Muscle of arm (tissue), 12 donors: Measurements from ENCODE around the gene FYB2. TPM values are rescaled to one million over a fixed set of nuclear protein-coding genes. Genes with fewer than 3 reads are reported as not detected.

ENCODE experiments used
- DNase-seq: peaks from one replicate; pipeline ENCODE4 v3.0.0-alpha.2; 2013
- polyA plus RNA-seq, 12 donors: library from polyadenylated mRNA; unstranded; fragments of 120-200 nt; gene quantifications; one replicate each; pipeline ENCODE4 v1.2.1, GENCODE V29; 2013; ENCODE audit not compliant: insufficient read length in 12 of 12

FYB2 gene
- polyA plus RNA-seq, 12 donors = 0.09 to 0.67 (median 0.27) TPM; not detected in 4

DNA sequence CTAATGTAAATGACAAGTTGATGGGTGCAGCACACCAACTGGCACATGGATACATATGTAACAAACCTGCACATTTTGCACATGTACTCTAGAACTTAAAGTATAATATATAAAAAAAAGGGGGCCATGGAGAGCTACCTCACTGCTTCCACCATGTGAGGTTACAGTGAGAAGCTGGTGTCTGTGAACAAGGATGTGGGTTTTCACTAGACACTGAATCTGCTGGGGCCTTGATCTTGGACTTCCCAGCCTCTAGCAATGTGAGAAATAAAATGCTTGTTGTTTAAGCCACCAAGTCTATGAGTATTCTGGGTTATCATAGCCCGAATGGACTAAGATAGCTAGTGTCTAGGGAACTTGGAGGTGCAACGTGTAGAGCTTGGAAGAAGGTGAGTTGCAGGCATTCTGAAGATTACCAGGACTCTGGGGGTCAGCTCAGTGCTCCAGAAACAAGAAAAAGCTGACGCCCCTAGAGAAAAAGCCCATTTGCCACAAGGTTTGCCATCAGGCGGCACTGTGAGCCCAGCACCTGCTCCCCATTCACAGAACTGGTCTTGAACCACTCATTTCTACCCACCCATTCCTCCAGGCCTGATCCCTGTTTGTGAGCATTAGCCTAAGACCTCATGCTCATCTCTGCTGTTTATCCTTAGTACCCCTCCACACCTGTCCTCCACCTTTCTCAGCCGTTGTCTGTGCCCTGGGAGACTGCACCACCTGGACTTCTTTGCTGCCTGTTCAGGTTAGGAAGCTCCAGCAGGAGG, 15.1 kb upstream of the FYB2 start:
- no peak for DNase-seq

DNA sequence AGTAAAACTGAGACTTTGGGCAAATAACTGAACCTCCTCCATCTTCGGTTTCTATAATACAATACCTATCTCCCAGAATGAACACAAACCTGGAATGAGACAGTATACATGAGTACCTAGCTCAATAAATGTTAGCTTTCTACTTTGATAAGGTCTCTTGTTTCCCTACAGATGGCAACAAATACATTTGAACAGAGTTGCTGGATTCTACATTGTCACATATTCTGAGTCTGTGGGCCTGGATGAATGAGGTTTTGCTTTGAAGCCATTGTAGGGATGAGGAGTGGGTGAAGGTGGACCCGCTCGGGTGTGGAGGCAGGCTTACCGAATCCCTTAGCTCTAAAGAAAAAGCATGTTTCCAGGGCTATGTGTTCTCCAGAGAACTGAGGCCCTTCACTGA, 13.9 kb upstream of the FYB2 start:
- DNase-seq = no peak

DNA sequence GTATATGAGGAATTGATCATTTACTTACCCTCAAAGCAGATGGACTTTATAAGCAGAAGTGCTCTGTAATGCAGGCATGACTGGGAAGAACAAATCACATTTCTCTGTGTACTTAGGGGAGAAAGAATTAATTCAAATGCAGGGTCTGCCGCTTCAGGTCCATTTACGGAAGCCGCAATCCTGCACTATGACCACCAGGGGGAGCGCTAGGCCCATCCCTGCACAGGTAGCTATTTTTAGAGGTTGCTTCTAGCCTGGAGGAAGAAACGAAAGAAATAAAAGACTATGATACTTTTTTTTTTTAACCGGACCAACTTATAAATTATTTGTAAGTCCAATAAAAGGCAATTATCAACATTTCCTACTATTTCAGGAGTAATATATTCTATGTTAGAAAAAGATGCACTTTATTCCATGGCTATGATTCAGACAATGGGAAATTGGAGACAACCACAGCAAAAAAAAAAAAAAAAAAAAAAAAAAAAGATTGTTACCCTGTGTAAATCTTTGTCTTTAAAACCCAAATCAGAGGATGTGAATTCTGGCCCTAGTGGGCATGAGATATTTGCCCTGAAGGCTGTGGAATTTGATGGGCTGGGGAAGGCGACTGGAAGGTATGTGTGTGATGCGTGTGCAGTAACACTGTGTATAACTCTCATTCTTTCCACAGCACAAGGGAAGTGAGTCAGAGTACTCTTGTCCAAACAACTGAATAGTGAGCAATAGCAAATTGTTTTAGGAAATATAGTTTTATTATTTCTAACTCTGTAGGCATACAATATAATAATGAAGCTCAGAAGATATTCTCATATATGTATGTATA, 12.9 kb upstream of the FYB2 start:
- DNase-seq = peak; percentile 81

DNA sequence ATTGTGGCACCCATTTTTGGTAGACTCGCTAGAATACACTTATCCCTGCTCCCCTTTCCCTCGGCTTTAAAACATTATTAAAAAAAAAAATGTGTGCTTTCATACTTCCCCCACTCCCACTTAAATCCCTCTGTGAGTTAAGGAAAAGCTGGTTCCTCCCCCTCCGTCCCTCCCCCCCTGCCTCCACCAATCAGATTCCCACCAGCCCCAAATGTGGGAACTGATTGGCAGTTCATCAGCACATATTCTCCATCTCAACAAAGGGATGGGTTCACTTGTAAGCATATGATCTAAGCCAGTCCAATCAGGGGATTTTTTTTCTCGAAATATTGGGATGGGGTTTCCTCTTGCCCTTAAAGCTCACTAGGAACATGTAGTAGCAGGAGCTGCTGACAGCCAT, 10.8 kb upstream of the FYB2 start:
- no peak for DNase-seq

DNA sequence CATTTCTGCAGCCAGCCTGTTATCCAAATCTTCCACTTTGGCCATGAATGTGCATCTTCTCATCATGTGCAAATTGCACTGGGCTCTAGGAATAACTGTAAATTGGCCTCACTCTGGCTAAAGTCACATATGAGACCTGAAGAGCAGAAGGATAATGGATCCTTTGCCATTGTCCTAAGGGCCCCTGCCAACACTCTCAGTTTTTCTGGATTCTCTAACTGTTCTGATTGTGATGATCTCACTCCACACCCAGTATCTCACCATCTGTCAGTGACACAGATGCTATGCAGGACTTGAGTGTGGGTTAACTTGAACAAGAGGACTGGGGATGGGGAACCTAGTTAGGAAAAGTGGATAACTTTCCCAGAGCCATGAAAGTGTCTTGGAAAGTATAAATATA, 8.5 kb upstream of the FYB2 start:
- DNase-seq = no peak

DNA sequence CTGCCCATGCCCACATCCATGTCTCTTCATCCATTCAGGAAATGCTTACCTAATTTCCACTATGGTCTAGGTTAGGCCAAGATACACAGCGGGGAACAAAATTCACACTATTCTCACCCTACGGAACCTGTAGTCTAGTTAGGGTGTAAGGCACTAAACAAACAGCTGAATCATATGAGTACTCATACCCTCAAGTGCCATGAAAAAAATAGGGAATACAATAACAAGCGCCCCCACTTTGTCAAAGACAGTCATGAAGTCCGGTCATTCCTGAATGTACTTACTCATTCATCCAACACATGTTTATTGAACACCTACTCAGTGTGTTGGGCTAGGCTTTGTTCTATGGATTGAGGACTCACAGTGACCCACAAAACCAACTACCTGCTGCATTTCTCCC, 6.2 kb upstream of the FYB2 start:
- no peak for DNase-seq

DNA sequence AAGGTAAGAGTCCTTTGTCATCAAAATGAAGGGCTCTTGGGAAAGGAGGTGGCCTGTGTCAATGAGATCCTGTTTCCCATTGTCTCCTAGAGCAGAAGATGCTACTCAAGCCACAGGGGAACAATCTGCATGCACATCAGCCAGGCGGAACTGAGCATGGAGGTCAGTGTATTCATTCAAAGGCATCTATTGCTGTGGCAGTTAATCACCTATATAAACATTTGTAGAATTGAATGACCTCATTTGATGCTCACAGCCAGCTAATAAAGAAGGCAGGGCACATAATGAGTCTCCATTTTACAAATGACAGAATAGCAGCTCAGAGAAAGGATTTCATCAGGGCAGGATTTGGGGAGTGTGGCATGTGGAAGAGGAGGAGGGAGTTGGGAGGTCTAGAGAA, 5.7 kb upstream of the FYB2 start:
- no peak for DNase-seq

DNA sequence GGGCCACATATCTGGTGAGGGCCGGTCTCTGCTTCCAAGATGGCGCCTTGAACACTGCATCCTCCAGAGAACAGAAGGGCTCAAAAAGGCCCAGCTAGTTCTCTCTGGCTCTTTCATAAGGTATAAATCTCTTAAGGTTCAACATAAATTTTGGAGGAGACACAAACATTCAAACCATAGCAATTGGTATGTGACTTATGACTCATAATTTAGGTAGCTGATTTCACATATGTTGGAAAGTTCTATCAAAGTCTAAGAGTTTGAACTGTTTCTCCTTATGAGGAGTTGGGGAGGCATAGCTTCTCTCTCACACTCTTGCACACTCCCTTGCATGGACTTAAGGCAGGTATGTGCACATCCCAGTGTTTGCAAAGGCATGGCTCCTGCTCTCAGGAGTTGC, 5.1 kb upstream of the FYB2 start:
- DNase-seq = no peak

DNA sequence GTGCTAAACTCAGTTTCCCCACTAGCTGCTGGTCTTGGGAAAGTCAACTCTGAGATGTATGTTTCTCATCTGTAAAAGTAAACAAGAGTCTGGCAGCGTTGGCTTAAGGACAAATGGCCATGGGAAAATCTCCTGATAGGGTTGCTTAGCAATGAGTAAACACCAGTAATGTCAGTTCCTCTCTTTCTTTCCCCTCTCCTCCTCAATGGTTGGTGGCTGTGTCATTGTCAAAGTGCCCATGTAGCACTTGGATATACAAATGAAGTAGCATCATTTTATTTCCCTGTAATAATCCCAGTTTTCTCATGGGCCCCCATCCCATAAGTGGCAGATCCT, 2.2 kb upstream of the FYB2 start:
- DNase-seq = no peak

DNA sequence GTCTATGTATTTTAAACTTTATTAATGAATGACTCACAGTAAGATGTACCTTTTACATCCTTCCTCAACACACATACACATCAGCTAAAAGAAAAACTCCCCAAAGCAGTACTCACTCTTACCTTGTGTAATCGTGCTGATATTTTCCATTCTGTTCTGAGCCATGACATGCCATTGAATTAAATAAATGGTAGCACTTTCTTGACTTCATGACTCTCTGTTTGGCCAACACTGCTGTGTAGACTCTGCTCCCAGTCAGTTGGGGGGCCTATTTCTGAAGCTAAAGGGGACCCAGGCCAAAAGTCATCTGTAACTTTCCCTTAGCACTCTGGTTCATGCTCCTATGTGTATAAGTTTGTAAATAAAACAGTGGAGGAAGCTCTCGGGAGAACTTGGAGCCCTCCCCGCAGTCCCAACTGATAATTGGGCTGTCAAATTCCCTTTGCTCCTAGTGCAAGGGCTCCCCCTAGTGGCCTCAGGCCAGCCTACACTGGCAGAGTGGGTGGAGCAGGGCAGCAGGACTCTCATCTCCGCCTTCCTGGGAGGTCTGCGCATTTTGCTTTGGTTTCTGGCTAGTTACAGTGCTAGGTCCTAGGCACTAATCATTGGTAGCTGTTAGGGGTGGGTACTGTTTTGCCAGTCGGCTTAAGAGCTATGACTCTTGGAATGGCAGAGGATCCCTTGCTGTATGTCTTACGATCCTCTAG, 1.7 kb upstream of the FYB2 start:
- peak; percentile 46 for DNase-seq

DNA sequence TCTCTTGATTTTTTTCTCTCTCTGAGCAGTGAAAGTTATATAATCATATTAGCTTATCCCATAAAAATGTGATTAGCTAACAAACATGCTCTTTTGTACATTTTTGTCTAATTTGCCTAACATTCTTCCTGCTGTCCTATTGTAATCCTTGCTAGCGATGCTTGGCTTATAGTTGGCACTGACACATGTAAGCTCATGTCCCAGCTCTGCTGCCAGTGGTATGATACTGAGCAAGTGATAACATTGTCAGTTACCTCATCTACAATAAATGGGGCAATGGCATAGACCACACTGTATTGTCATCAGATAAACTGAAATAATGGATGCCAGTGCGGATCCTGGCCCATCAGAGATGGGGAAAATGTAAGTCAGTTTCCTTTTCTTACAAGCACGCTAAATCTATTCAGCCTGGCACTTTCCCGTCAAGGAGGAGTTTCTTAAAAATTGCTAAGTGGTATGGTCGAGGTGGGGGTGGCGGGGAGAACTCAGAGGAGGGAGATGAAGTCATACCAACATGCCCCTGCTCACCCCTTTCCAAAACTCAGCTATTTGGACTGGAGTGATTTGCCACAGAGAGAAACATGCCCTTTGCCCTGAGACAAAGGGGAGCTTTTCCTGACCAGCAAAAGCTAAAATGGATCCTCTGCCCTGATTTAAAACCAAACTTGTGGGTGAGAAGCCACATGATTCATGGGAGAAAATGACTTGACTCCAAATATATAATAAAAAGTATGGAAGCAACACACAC, 1.3 kb downstream of the FYB2 start:
- DNase-seq = no peak

DNA sequence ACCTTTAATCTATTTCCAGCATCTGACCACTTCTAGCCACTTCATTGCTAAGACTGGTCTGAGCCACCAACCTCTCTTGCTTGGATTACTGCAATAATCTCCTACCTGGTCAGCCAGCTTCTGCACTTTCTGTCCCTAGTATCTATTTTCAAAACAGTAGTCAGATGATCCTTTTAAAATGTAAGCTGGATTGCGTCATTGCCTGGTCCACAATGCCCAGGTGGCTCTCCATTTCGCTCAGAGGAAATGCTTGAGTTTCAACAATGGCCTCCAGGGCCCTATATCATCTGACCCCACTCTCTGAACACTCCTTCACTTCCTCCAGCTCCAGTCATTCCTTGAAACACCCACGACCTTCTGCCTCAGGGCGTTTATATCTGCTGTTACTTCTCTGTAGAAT, 2.3 kb downstream of the FYB2 start:
- no peak for DNase-seq

DNA sequence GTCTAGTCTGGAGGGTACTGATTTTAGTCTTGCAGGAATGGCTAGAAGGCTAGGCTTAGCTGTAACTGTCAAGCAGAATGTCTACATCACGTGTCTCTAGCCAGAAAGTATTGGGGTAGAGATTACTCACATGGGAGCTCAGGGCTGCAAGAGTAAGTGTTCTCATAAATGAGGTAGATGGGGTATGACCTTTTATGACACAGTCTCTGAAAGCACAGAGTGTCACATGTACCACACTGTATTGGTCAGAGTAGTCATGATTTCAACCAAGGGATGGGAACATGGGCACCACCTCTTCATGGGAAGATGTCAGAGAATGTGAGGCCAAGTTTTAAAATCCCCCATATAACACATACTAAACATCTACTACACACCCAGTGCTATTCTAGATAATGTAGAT, 2.9 kb downstream of the FYB2 start:
- DNase-seq = no peak

DNA sequence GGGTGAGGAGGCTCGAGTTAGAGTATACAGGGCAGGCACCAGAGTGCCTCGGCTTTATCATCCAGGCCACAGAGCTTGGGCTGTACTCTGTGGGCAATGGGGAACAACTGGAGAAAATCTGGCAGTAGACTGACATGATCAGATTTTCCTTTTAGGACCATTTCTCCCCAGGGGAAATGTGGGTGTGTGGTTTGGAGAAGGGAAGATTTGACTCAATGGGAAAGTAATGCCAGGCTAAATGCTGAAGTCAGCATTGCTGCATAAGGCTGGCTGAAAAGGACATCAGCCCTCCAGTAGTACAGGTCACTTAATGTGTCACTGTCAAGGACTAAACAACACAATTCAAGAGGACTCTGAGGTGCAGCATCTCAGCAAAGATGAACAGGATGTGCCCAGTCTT, 5.0 kb downstream of the FYB2 start:
- no peak for DNase-seq

DNA sequence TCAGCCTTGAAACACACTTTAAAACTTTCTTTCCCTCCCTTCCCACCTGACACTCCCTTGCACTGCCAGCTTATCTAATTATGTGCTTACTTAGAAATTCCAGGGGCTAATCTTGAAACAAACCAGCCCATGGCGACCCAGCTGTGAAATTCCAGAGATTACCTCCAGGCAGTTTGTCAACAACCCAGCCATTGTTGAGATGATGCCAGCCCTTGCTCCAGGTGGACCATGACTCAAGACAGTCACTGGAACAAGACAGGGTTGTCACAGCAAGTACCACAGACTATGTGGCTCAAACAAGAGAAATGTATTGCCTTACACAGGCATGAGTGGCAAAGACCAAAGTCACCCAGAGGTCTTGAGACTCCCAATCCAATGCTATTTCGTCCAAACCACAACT, 7.9 kb downstream of the FYB2 start:
- no peak for DNase-seq

DNA sequence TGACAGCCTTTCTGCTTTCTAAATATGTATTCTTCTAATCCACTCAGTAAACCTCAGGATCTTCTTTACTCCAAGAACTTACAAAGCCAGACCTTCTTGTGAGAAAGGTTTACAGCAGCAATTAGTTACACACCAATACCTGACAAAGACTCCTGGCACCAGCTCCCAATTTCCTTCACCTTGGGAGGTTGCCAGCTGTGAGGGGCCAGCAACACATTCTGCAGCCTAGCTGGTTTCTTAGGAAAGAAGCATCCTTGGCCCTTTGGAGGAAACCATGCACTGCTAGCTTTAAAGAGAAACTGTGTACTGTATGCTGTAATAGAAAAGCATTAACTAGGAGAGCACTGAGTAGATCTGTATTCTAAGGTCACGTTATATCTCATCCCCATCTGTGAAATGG, 10.8 kb downstream of the FYB2 start:
- DNase-seq = no peak

DNA sequence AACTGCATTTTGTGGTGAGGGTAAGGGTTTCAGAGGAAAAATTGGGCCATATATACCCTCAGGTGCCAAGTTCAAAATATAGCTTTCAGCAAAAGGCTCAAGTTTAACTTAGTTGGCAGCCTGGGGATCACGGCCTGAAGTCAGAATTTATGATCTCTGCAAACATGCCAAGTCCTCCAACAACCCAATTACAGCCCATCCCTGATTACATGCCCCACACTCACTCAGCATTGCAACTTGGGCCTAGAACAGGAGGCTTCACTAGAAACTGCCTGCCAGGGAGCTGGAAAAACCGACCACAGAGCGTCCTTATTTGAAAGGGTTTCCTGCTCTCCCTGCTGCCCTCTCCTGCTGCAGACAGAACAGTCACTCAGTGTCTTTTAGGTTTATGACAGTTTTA, 12.4 kb downstream of the FYB2 start:
- DNase-seq = no peak

DNA sequence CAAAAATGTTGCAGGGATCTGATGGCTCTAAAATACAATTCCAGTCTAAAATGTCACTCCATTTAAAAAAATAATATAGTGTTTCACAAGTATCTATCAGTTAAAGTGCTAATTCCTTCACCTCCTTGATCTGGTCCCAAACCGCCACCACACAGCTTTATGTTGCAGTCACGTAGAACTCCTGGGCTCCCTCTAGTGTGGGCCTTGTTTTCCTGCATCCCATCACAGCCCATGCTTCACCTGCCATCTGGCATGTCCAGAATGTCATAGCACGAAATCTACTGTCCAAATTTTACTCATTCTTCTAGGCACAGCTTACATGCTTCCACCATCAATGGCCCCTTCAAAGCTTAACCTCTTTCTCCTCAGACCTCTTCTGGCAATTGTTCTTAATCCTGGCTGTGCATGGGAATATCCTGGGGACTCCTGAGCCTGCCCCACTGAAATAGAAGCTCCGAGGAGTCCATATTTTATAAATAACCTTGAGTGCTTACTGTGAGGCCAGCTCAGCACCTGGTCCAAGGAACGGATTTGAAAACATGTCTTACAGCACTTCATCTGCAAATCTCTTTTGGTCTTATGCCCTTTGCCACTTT, 15.5 kb downstream of the FYB2 start:
- no peak for DNase-seq

DNA sequence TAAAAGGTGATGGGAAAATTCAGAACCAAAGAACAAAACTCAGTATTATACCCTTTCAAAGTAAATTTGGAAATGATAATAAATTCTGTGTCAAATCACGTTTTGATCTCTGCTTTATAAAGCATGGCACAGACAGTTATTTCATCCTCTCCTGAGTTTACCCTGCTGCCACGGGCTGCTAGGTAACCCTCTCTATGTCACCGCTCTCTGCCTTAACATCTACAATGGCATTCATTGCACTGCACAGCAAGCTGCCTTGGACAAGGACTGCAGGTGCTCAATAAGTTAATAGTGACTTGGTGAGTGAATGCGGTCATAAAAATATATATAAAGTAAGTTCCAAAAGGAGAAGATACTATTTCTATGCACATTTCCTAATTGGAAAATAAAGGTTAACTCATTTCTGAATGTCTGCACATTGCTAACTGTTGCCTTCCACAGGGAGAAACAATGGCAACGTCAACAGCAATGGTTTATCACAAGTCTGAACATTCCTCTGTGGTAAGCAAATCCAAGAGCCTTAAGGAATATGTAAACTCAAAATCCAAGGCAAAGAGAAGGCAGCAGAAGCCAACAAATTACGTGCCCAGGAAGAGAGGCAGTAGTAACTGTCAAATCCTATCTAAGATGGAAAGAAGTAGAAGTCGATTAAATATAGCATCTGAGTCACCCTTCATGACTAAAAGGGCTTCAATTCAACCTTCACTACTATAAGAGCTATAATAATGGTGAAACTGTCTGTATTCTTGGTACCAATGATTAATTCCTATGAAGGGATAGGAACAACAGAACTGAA, 19.4 kb downstream of the FYB2 start:
- no peak for DNase-seq

DNA sequence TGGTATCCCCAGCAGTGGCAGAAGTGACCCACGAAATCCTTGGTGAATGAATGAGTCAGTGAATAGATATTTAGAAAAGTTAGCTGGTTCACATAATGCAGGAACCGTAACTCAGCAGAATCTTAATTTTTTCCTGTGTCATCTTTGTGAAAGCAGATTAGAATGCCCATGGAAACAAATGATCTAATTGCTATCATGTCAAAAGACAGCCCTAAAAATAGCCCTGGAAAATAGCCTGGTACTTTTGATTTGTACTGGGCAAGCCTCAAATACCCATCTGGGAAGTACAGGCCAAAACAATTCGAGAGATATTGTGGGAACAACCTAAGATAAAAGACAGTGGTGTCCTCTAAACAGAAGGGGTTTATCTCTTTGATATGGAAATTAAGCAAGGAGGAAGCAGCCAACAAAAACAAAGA, 21.1 kb downstream of the FYB2 start:
- DNase-seq = no peak
